DMS53 (cell line): ENCODE results near the gene CDKL1.
"Not testable (repeated sequence)": the region's sequence is repeated elsewhere in the genome, so short reads cannot be mapped to it uniquely, and the experiment has no call there.

Source experiments
- DNase-seq: peaks from one replicate; lab custom pipeline; 2025; lab: John Stamatoyannopoulos, UW

CDKL1 gene

GRCh38 chr14:50356283-50356682 is 40.4 kb downstream of the CDKL1 start:
- DNase-seq = not testable (repeated sequence)

DNA sequence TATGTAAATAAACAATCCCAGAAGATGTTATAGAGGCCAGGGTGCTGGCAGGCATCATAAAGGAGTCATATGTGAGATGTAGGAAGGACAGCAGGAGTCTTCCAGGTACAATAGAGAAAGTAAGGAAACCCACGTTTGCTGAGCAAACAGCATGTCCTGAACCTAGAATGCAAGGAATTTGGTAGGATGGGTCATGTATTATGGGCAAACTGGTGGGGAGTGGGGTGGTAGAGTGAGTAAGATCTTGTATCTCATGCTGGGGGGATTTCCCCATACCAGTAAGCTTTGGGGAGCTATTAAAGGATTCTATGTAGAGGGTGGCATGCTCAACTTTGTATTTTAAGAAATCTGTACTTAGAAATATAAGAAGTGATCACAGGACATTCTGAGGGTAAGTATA is 41.0 kb downstream of the CDKL1 start:
- no peak for DNase-seq

GRCh38 chr14:50354527-50354926 is 42.2 kb downstream of the CDKL1 start:
- DNase-seq = no peak

GRCh38 chr14:50353126-50353525 is 43.6 kb downstream of the CDKL1 start:
- no peak for DNase-seq

DNA sequence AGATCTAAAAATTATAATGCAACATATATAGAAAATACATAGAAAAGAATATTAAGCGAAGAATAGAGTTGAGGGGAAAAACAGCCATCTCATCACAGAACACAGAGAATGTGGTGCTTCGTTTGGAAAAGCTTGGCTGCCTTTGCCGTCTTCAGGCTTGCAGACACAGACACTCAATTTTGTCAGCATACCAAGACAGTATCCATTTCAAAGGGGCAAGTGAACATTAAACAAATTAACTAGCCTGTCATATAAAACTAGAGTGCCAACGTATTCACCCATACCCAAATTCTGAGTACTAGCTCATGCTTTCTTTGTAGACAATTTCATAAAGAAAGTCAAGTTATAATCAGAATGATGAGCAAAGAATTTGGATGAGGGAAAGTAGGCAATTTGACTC is 44.1 kb downstream of the CDKL1 start:
- no peak for DNase-seq

- DNase-seq = no peak
Observed at GRCh38 chr14:50350975-50351374, 45.7 kb downstream of the CDKL1 start.

DNA sequence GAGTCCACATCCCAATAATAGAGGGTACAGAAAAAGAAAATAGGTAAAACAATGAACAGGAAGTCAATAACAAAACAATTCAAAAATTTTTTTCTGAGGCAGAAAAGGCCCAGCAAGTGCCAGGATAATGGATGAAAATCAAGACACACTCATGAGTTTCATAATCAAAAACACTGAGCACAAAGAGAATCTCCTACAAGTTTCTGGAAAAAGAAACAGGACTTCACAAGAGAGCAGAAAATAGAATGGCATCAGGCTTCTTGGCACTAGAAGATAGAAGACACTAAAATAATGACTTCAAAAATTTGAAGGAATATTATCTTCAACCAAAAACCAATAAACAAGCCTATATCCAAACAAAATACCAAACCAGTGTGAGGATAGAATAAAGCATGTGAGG is 47.7 kb downstream of the CDKL1 start:
- DNase-seq = no peak

- peak; percentile 63 for DNase-seq
Observed at GRCh38 chr14:50347521-50347920, 49.2 kb downstream of the CDKL1 start.

GRCh38 chr14:50345846-50346422 is 50.7 kb downstream of the CDKL1 start:
- no peak for DNase-seq

GRCh38 chr14:50344876-50345563 is 51.7 kb downstream of the CDKL1 start:
- DNase-seq = no peak

DNA sequence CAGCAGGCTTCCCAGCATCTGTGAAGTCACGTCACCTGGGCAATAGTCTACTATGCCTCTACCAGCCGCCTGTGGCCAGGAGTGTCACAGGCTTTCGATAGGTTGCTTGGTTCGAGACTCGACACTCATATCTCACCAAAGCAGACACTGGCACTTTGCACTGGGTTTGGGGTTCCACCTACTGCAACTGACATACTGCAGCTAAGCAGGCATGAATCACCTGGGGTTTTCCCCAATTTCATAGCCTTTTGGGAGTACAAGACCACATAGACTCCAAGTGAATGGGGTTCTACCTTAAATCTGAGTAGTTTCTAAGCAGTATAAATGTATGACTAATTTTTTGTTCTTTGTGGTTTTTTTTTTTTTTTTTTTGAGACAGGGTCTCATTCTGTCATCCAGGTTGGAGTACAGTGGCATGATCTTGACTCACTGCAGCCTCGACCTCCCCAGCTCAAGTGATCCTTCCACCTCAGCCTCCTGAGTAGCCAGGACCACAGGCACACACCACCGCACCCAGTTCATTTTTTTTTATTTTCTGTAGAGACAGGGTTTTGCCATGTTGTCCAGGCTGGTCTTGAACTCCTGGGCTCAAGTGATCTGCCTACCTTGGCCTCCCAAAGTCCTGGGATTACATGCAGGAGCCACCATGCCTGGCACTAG is 52.4 kb downstream of the CDKL1 start:
- DNase-seq = no peak

GRCh38 chr14:50343434-50343833 is 53.2 kb downstream of the CDKL1 start:
- no peak for DNase-seq

- peak; percentile 75 for DNase-seq
Observed at GRCh38 chr14:50342221-50343078, 54.2 kb downstream of the CDKL1 start.

DNA sequence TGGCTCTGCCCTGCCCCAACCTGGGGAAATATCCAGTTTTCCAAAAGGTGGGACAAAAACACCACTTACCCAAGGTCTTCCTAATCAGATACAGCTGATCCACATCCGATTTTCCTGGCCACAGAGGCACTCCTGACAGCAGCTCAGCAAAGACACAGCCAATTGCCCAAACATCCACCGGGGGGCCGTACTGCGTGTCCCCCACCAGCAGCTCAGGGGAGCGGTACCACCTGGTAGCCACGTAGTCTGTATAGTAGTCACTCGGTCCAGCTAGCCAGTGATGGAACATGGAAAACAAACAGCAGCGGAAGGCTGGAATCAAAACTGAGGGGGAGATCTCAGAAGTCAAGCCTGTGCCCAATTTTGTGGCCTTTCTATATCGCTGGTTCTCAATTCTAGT is 55.7 kb downstream of the CDKL1 start:
- DNase-seq = no peak

DNA sequence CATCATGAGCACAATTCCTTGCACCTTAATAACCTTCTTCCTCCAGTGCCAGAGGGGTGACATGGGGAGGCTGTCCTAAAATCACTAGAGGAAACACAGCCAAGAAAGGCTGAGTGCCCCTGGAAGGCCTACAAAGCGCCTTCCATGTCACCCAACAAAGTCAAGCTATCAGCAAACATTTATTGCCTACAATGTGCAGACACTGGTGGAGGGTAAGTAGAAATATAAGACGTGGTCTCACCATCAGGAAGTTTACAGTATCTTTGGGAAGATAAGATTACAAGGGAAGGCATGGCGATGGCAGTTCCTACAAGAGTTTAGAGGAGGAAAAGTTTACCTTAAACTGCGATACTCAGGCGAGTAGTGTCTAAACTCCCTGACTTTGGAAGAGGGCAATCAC is 56.6 kb downstream of the CDKL1 start:
- no peak for DNase-seq

DNA sequence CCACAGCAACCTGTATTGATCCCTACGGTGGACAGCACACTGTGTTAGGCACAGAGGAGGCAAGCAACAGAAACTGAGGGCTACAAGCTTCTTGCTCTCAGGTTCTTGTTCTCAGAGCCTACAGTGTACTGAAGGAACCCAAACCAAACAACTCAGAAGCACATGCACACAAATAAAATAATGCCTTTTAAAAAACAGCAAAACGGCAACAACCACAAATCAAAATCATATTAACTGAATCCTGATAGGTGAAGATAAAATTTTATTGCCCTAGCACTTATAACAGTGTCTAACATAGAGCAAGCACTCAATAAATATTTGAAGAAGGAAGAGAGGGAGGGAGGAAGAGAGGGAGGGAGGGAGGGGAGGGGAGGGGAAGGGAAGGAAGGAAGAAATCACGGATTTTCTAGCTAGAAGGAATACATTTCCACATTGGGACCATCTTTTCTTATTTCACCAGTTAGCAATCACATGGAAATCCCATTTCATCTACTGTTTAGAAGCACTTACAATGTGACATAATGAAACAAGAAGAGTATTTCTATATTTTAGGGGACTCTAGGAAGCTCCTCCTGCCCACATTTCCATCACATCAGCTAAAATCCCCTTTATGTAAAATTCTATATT is 57.4 kb downstream of the CDKL1 start:
- peak; percentile 10 for DNase-seq

- DNase-seq = no peak
Observed at GRCh38 chr14:50338587-50338986, 58.1 kb downstream of the CDKL1 start.

DNA sequence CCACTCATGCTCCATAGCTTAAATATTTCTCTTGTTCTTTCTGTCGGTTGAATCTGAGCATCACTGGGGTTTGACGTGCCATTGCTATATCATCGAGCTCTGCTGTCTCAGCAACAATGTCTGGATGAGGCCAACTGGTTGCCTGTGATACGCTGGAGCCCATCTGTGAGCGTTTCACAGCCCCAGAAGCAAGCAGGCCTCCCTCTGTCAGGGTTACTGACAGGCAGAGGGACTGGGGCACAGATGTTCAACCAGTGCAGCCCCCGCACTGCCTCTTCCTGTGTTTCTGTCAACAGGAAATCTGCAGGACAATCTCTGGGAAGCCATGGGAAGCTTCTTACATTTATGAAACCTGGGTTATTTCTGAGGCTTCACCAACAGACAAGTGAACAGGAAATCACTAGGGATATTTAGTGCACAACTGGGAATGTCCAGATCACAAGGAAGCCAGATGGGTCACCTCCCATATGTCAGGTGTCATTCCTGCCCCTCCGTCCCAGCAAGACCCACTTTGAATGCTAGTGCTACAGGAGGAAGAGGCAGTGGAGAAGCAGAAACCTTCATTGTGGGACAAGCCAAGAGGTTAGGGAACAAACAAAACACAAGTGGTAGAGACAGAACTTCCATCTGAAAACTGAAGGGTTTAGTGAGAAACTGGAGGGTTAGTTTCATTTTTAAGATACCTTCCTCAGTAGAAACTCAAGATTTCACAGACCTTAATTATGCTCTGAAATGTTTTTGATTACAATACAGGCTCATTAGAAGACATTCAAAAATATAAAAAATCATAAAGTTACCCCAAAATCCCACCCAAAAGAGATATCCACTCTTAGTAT is 60.5 kb downstream of the CDKL1 start:
- peak; percentile 49 for DNase-seq

GRCh38 chr14:50335389-50335788 is 61.3 kb downstream of the CDKL1 start:
- DNase-seq = peak; percentile 91

DNA sequence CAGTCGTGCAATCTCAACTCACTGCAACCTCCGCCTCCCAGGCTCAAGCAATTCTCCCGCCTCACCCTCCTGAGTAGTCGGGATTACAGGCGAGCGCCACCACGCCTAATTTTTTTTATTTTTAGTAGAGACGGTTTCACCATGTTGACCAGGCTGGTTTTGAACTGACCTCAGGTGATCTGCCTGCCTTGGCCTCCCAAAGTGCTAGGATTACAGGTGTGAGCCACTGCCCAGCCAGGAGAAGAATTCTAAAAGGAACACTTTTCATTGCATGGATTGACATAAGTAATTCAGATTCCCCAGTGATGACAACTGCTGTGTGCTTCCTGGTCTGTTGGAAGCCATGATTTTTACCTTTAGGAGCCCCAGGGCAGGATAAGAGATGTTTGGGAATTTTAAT is 62.5 kb downstream of the CDKL1 start:
- peak; percentile 3 for DNase-seq

DNA sequence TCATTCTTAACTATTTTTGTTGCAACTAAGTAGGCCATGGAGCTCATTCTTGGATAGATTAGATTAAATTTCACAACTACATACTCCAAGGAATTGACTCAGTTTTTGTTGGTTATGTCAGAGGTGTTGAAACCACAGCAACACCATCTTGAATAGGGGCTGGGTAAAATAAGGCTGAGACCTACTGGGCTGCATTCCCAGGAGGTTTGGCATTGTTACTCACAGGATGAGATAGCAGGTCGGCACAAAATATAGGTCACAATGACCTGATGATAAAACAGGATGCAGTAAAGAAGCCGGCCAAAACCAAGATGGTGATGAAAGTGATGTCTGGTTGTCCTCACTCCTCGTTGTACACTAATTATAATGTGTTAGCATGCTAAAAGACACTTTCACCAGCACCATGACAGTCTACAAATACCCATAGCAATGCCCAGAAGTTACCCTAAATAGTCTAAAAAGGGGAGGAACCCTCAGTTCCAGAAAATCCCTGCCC is 63.6 kb downstream of the CDKL1 start:
- DNase-seq = no peak
